NCI-H2029 treated with DMSO at 0.1 percent for 48 hours (cell line): ENCODE data around the gene FASTKD1.
"Not testable (repeated sequence)": the region's sequence is repeated elsewhere in the genome, so short reads cannot be mapped to it uniquely, and the experiment has no call there.

Experiments used
- DNase-seq: peaks from one replicate; lab custom pipeline; 2025; lab: John Stamatoyannopoulos, UW

The FASTKD1 gene

GRCh38 chr2:169573160-169573973 lies at the start of gene FASTKD1:
TSS of gene FASTKD1 (minus strand) at chr2:169573865. CDS start at chr2:169572029, 1,836 bp downstream.
- DNase-seq = peak; percentile 85

- no peak for DNase-seq
These were observed 49.6 kb upstream of the FASTKD1 start for GRCh38 chr2:169623235-169623634.

GRCh38 chr2:169620509-169620908 lies 46.8 kb upstream of the FASTKD1 start:
- no peak for DNase-seq

GRCh38 chr2:169619946-169620345 lies 46.3 kb upstream of the FASTKD1 start:
- no peak for DNase-seq

DNA sequence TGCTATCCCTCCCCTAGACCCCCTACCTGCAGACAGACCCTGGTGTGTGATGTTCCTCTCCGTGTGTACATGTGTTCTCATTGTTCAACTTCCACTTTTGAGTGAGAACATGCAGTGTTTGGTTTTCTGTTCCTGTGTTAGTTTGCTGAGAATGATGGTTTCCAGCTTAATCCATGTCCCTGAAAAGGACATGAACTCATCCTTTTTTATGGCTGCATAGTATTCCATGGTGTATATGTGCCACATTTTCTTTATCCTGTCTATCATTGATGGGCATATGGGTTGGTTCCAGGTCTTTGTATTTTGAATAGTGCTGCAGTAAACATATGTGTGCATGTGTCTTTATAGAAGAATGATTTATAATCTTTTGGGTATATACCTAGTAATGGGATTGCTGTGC lies 42.3 kb upstream of the FASTKD1 start:
- not testable (repeated sequence) for DNase-seq

DNA sequence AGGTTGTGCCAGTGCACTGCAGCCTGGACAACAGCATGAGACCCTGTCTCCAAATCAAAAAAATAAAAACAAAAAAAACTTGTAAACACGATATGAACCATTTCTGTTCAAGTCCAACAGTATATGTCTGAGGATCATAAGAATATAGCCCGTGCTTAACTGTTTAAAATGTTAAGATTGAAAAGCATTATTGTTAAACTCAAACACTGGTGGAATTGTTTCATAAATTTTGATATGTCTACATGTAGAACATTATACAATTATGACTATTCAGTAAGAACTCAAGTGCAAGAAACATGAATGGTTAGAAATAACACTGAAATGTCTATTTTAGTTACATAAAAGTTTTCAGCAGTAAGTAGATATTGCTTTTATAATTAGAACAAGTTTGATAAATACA lies 40.2 kb upstream of the FASTKD1 start:
- no peak for DNase-seq

- no peak for DNase-seq
These were observed 35.6 kb upstream of the FASTKD1 start for GRCh38 chr2:169609264-169609663.

GRCh38 chr2:169599568-169599967 lies 25.9 kb upstream of the FASTKD1 start:
- no peak for DNase-seq

DNA sequence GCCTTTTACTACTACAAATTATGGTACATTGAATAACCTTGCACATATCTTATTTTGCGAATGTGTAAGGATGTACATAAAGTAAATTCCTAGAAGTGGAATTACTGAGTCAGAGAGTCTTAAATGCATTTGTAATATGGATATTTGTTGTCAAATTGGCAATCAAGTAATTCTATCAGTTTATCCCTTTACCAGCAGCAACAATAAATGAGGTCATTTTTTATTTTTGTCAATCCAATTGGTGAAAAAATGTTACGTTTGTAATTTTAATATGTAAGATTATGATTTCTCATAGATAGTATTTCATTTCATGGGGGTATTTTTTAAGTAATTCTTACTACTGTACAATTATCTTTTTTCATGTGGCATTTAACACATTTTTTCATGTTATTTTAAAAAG lies 25.3 kb upstream of the FASTKD1 start:
- no peak for DNase-seq

- not testable (repeated sequence) for DNase-seq
These were observed 22.9 kb upstream of the FASTKD1 start for GRCh38 chr2:169596546-169596945.

- no peak for DNase-seq
These were observed 17.1 kb upstream of the FASTKD1 start for GRCh38 chr2:169590804-169591203.

DNA sequence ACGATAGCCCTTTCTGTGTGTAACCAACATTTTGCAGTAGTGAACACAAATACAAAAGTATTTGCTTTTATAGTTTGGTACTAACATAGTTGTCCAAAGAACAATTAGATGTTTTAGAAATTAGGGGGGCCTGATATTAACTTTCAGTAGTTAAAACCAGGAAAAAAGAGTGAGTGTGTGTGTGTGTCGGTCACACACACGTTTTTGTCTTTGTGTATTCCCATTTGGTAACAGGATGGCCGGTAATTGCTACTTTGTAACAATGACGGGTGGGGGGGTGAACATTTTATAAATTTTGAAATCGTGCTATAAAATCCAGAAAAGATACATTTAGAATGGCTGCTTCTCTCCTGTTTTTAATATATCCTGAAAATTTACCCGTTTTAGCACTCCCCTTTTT lies 12.0 kb upstream of the FASTKD1 start:
- no peak for DNase-seq

DNA sequence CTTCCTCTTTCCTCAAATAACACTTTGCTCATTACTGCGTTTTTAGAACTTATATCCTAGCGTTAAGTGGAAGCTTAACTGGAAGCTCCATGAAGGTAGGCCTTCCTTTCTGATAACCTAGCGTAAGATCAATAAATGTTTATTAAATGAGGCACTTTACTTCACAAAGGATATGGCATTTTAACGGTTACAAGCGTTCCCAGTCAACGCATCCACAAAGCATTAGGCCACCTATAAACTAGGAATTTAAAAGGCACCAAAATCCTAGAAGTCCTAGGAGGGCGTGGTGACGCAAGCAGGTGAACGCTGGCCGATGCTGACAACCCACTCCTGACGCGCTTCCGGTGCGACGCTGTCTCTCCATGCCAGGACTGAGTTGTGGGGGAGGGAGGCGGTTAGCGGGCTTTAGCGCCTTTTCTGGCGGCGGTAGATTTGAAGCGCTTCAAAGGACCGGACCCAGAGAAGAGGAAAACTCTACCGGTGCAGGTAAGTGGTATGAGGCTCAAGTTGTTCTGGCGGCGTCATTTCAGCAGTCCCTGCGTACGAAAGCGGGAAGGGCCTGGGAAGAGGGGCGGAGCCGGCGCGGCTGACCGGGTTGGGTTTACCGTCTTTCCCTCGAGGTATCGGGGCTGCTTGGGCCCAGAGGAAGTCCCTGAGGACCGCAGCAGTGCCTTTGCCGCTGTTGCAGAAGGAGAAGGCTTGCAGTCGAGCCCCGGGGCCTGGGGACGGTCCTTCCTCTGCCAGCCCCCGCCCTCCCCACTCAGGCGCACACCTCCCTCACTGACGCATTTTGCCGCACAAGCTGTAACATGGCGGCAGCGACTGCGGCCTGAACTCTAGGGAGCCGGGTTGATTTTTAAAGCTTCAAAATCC lies 10.6 kb upstream of the FASTKD1 start, which contains the start of gene PPIG:
PPIG (plus strand) TSS at position 347 of the 873 bp plus-strand sequence. CDS start 19,691 bp downstream, outside the sequence.
- peak; percentile 93 for DNase-seq

GRCh38 chr2:169583518-169583917 lies 9.9 kb upstream of the FASTKD1 start:
- no peak for DNase-seq

- DNase-seq = not testable (repeated sequence)
These were observed 9.0 kb upstream of the FASTKD1 start for GRCh38 chr2:169582552-169583266.

- DNase-seq = no peak
These were observed 5.4 kb upstream of the FASTKD1 start for GRCh38 chr2:169579044-169579443.

- DNase-seq = not testable (repeated sequence)
These were observed 1.6 kb upstream of the FASTKD1 start for GRCh38 chr2:169575264-169575663.

DNA sequence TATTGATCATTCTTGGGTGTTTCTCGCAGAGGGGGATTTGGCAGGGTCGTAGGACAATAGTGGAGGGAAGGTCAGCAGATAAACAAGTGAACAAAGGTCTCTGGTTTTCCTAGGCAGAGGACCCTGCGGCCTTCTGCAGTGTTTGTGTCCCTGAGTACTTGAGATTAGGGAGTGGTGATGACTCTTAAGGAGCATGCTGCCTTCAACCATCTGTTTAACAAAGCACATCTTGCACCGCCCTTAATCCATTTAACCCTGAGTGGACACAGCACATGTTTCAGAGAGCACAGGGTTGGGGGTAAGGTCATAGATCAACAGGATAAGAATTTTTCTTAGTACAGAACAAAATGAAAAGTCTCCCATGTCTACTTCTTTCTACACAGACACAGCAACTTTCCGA lies 874 bp upstream of the FASTKD1 start:
- not testable (repeated sequence) for DNase-seq

- no peak for DNase-seq
These were observed 272 bp upstream of the FASTKD1 start for GRCh38 chr2:169573974-169574299.

DNA sequence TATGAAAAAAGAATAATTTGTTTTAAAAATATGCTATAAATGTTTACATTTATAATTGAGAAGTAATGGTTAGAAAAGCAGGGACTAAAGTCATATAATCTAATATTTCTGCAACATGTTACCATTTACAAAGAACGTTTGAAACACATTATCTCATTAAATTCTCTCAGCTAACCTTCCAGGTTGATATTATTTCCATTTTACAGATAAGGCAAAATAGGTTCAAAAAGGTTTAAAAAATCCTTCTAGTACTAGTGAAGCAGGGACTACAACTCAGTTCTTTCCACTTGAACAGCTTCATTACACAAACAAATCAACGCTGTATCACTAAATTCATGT lies 875 bp downstream of the FASTKD1 start:
- DNase-seq = no peak

GRCh38 chr2:169572189-169572588 lies 1.5 kb downstream of the FASTKD1 start:
- no peak for DNase-seq

GRCh38 chr2:169571571-169571970 lies 2.1 kb downstream of the FASTKD1 start:
- DNase-seq = no peak
